K562 (cell line): ENCODE measurements around the gene DYNLT4. TPM values are rescaled to one million over a fixed set of nuclear protein-coding genes. Genes with fewer than 3 reads are reported as not detected.

Source experiments
- ARID4B ChIP-seq: sonication (generic); formaldehyde crosslinking; IDR thresholded peaks from 2 replicates; pipeline ENCODE4 v1.8.0; 2022; ENCODE audit warnings: mild to moderate bottlenecking, missing genetic modification reagents
- HMGXB4 ChIP-seq: sonication (generic); formaldehyde crosslinking; IDR thresholded peaks from 2 replicates; pipeline ENCODE4 v1.8.1; 2023; ENCODE audit warnings: mild to moderate bottlenecking, missing genetic modification reagents
- HNRNPL ChIP-seq: fragments of 200-400 bp; formaldehyde crosslinking; IDR thresholded peaks from 2 replicates; pipeline ENCODE4 v1.6.1; 2017; ENCODE audit warnings: low read depth, mild to moderate bottlenecking, low read length
- HNRNPUL1 ChIP-seq: fragments of 200-400 bp; formaldehyde crosslinking; IDR thresholded peaks from 2 replicates; pipeline ENCODE4 v1.6.1; 2017; ENCODE audit warnings: low read length
- NONO ChIP-seq, 2 experiments: fragments of 200-400 bp in 1 of 2; fragments of 450-650 bp in 1 of 2; formaldehyde crosslinking in 1 of 2; IDR thresholded peaks; 2 replicates each; pipeline ENCODE4 v1.6.1; 2017; ENCODE audit warnings: low read depth in 2 of 2, mild to moderate bottlenecking in 2 of 2, moderate library complexity in 2 of 2, low read length in 1 of 2
- NR1H2 ChIP-seq: sonication (generic); formaldehyde crosslinking; IDR thresholded peaks from 2 replicates; pipeline ENCODE4 v1.4.0; 2020; ENCODE audit warnings: mild to moderate bottlenecking, missing genetic modification reagents
- PML ChIP-seq: IDR thresholded peaks from 2 replicates; pipeline ENCODE4 v1.6.1; 2012; ENCODE audit warnings: low read length, inconsistent platforms
- PURB ChIP-seq: sonication (generic); formaldehyde crosslinking; IDR thresholded peaks from 2 replicates; pipeline ENCODE4 v1.9.0; 2021; ENCODE audit warnings: low read depth, mild to moderate bottlenecking, missing genetic modification reagents
- TGIF2 ChIP-seq: sonication (generic); formaldehyde crosslinking; IDR thresholded peaks from 2 replicates; pipeline ENCODE4 v1.8.1; 2022; ENCODE audit warnings: mild to moderate bottlenecking, missing genetic modification reagents, moderate library complexity
- ZBTB40 ChIP-seq, 2 experiments: fragments of 450-650 bp in 1 of 2; sonication (generic) in 1 of 2; formaldehyde crosslinking in 1 of 2; IDR thresholded peaks; 2 replicates each; pipeline versions ENCODE4 v1.7.1 to v1.9.0; 2016 to 2022; ENCODE audit warnings: inconsistent platforms in 1 of 2, mild to moderate bottlenecking in 1 of 2, missing genetic modification reagents in 1 of 2
- polyA plus RNA-seq, 8 experiments: library from polyadenylated mRNA; depleted of rRNA in 4 of 8; stranded (reverse) in 5 of 8; unstranded in 3 of 8; fragments of >200 nt; fragmentation: Nextera tagmentation in 2 of 8; fragmentation: Illumina TruSeq in 1 of 8; extraction: Ambion mirVana in 2 of 8; extraction: Trizol in 1 of 8; gene quantifications; 2 replicates each; pipeline versions ENCODE4 v1.2.1 to v1.2.3, GENCODE V29; 2011 to 2014; ENCODE audit warnings: inconsistent platforms in 1 of 8, missing spikeins in 1 of 8
- total RNA-seq, 7 experiments: library from RNA; depleted of rRNA in 6 of 7; stranded (reverse); fragments of >200 nt in 6 of 7; fragmentation: Illumina TruSeq in 2 of 7; extraction: Trizol in 2 of 7; gene quantifications; 2 replicates each; pipeline versions ENCODE4 v1.2.1 to v1.2.3, GENCODE V29; 2011 to 2021; ENCODE audit warnings: low replicate concordance in 1 of 7

DYNLT4 gene
- total and polyA plus RNA-seq, 9 of the 15 experiments (the other 6 are each of a cell fraction or from before 2014, with no cell fraction given), result 0.29 to 0.73 TPM; not detected in 7

- TF ChIP-seq ZBTB40 (IDR thresholded peaks at IDR 0.05) (0 out of 2 replicates have a peak, but pooled peaks have one; percentile 2), ZBTB40 (CRISPR knock-in tag; IDR thresholded peaks at IDR 0.05) (no peak), PML (0 out of 2 replicates have a peak, but pooled peaks have one; percentile 1), TGIF2 (peak; percentile 84; the same call in 1 of the 2 replicates), NONO (IDR thresholded peaks at IDR 0.05; ENCODE audit: low read depth in 2 of 2, low read length in 1 of 2) (no peak; a peak in 1 of 4 replicates), HNRNPL (peak; percentile 32; the same call in 1 of the 2 replicates), HNRNPUL1 (0 out of 2 replicates have a peak, but pooled peaks have one; percentile 72), ARID4B (CRISPR knock-in tag) (peak; percentile 33; the same call in 1 of the 2 replicates), HMGXB4 (peak; percentile 60), NR1H2 (peak; percentile 94; the same call in 1 of the 2 replicates), PURB (CRISPR knock-in tag) (0 out of 2 replicates have a peak, but pooled peaks have one; percentile 22)
Measured at GRCh38 chr1:44775930-44776729, 31.0 kb downstream of the DYNLT4 start (continued).
